GM23338 (cell line): ENCODE measurements around the gene NPC1L1. TPM values are rescaled to one million over a fixed set of nuclear protein-coding genes. Genes with fewer than 3 reads are reported as not detected.

ENCODE experiments used
- ATAC-seq: fragments of 200-7000 bp; cut with Tn5 transposase; 3 replicates; pipeline ENCODE4 v1.9.1; 2020
- DNase-seq: peaks from one replicate; pipeline ENCODE4 v3.0.0-alpha.2; 2015; ENCODE audit warnings: low spot score
- H2AFZ ChIP-seq: fragments of 200-600 bp; sonication (generic); 2 replicates; pipeline ENCODE4 v1.8.0; 2016; ENCODE audit warnings: antibody characterized with exemption, mild to moderate bottlenecking, moderate library complexity
- H3F3A ChIP-seq: fragments of 200-600 bp; sonication (generic); replicated peaks from 2 replicates; pipeline ENCODE4 v1.8.0; 2017; ENCODE audit warnings: antibody characterized with exemption, mixed run types, low read depth
- H3K27ac ChIP-seq: fragments of 200-600 bp; sonication (generic); 2 replicates; pipeline ENCODE4 v1.6.1; 2016; ENCODE audit warnings: low read depth
- H3K27me3 ChIP-seq: fragments of 200-600 bp; sonication (generic); 2 replicates; pipeline ENCODE4 v1.8.0; 2016; ENCODE audit warnings: mild to moderate bottlenecking, mixed run types, moderate library complexity; ENCODE audit not compliant: insufficient read depth
- H3K36me3 ChIP-seq: fragments of 200-600 bp; sonication (generic); 2 replicates; pipeline ENCODE4 v1.8.0; 2016; ENCODE audit warnings: mild to moderate bottlenecking; ENCODE audit not compliant: insufficient read depth
- H3K4me1 ChIP-seq: fragments of 200-600 bp; sonication (generic); 2 replicates; pipeline ENCODE4 v1.8.0; 2016; ENCODE audit warnings: mild to moderate bottlenecking, moderate library complexity; ENCODE audit not compliant: insufficient read depth
- H3K4me2 ChIP-seq: fragments of 200-600 bp; sonication (generic); 2 replicates; pipeline ENCODE4 v1.7.1; 2017; ENCODE audit warnings: mixed run types
- H3K4me3 ChIP-seq: fragments of 200-600 bp; sonication (generic); 2 replicates; pipeline ENCODE4 v1.6.1; 2016; ENCODE audit warnings: mixed run types
- H3K79me2 ChIP-seq: fragments of 200-600 bp; sonication (generic); replicated peaks from 2 replicates; pipeline ENCODE4 v1.8.0; 2017; ENCODE audit warnings: mild to moderate bottlenecking; ENCODE audit not compliant: insufficient read depth
- H3K9me2 ChIP-seq: fragments of 200-600 bp; sonication (generic); 2 replicates; pipeline ENCODE4 v1.8.0; 2017; ENCODE audit not compliant: insufficient read depth
- H4K20me1 ChIP-seq: fragments of 200-600 bp; sonication (generic); replicated peaks from 2 replicates; pipeline ENCODE4 v1.8.0; 2017; ENCODE audit warnings: mild to moderate bottlenecking; ENCODE audit not compliant: insufficient read depth
- H3K27ac Mint-ChIP-seq: 2 replicates; pipeline ENCODE4 v1.8.0; 2020; ENCODE audit warnings: inconsistent platforms, mild to moderate bottlenecking, moderate library complexity, mixed read lengths
- H3K27me3 Mint-ChIP-seq: 3 replicates; pipeline ENCODE4 v1.8.0; 2022; ENCODE audit warnings: low read depth, mild to moderate bottlenecking, moderate library complexity, mixed read lengths, inconsistent platforms; ENCODE audit not compliant: insufficient read depth, poor library complexity
- H3K36me3 Mint-ChIP-seq: 3 replicates; pipeline ENCODE4 v1.8.0; 2021; ENCODE audit warnings: low read depth, mild to moderate bottlenecking, inconsistent platforms, moderate library complexity, mixed read lengths
- H3K4me1 Mint-ChIP-seq: 3 replicates; pipeline ENCODE4 v1.8.0; 2020; ENCODE audit warnings: mild to moderate bottlenecking, inconsistent platforms, mixed read lengths
- H3K4me3 Mint-ChIP-seq: 3 replicates; pipeline ENCODE4 v1.8.0; 2021; ENCODE audit warnings: moderate library complexity, mild to moderate bottlenecking, inconsistent platforms, mixed read lengths
- H3K9me3 Mint-ChIP-seq: 3 replicates; pipeline ENCODE4 v1.8.0; 2020; ENCODE audit warnings: moderate library complexity, mild to moderate bottlenecking, inconsistent platforms, mixed read lengths
- CTCF ChIP-seq, 2 experiments: fragments of 200-600 bp in 1 of 2; sonication (generic) in 1 of 2; conservative IDR thresholded peaks; 2 replicates each; pipeline versions ENCODE4 v1.5.1 to v1.6.1; 2016 to 2017; ENCODE audit warnings: antibody characterized with exemption in 2 of 2, low read depth in 2 of 2, mild to moderate bottlenecking in 2 of 2, moderate library complexity in 1 of 2
- EZH2 ChIP-seq: fragments of 200-600 bp; sonication (generic); IDR thresholded peaks from one replicate; pipeline ENCODE4 v1.8.0; 2017; ENCODE audit warnings: antibody characterized with exemption, mild to moderate bottlenecking, low read depth; ENCODE audit not compliant: unreplicated experiment
- EZH2phosphoT487 ChIP-seq: fragments of 200-600 bp; sonication (generic); IDR thresholded peaks from one replicate; pipeline ENCODE4 v1.8.1; 2018; ENCODE audit warnings: antibody characterized with exemption; ENCODE audit not compliant: unreplicated experiment
- NANOG ChIP-seq: IDR thresholded peaks from 2 replicates; pipeline ENCODE4 v1.6.1; 2016; ENCODE audit warnings: antibody characterized with exemption, borderline replicate concordance
- ZNF331 ChIP-seq: fragments of 250-450 bp; sonication (Bioruptor Pico); IDR thresholded peaks from 2 replicates; pipeline ENCODE4 v1.5.0; 2020; ENCODE audit warnings: low read depth, mild to moderate bottlenecking, moderate library complexity
- polyA plus RNA-seq: library from polyadenylated mRNA; unstranded; fragments of >200 nt; fragmentation: Nextera tagmentation; extraction: Ambion mirVana; gene quantifications from 2 replicates; pipeline ENCODE4 v1.2.1, GENCODE V29; 2016
- total RNA-seq: library from RNA; depleted of rRNA; stranded (reverse); fragments of >200 nt; shearing (Covaris generic); gene quantifications from 2 replicates; pipeline ENCODE4 v1.2.3, GENCODE V29; 2014
- TF ChIP-seq, protein P1 (sequence below): IDR thresholded peaks from one replicate; pipeline ENCODE4 v1.6.1; 2018; ENCODE audit warnings: antibody characterized with exemption; ENCODE audit not compliant: unreplicated experiment
- TF ChIP-seq, protein P2 (sequence below): IDR thresholded peaks from 2 replicates; pipeline ENCODE4 v1.6.1; 2016; ENCODE audit warnings: antibody characterized with exemption

Gene NPC1L1
- total and polyA plus RNA-seq, 2 experiments from 2014 or later, result 0.03 TPM; not detected in 1

GRCh38 chr7:44473295-44473694 lies 67.8 kb downstream of the NPC1L1 start (continued):
- TF ChIP-seq, protein P1, sequence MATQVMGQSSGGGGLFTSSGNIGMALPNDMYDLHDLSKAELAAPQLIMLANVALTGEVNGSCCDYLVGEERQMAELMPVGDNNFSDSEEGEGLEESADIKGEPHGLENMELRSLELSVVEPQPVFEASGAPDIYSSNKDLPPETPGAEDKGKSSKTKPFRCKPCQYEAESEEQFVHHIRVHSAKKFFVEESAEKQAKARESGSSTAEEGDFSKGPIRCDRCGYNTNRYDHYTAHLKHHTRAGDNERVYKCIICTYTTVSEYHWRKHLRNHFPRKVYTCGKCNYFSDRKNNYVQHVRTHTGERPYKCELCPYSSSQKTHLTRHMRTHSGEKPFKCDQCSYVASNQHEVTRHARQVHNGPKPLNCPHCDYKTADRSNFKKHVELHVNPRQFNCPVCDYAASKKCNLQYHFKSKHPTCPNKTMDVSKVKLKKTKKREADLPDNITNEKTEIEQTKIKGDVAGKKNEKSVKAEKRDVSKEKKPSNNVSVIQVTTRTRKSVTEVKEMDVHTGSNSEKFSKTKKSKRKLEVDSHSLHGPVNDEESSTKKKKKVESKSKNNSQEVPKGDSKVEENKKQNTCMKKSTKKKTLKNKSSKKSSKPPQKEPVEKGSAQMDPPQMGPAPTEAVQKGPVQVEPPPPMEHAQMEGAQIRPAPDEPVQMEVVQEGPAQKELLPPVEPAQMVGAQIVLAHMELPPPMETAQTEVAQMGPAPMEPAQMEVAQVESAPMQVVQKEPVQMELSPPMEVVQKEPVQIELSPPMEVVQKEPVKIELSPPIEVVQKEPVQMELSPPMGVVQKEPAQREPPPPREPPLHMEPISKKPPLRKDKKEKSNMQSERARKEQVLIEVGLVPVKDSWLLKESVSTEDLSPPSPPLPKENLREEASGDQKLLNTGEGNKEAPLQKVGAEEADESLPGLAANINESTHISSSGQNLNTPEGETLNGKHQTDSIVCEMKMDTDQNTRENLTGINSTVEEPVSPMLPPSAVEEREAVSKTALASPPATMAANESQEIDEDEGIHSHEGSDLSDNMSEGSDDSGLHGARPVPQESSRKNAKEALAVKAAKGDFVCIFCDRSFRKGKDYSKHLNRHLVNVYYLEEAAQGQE, result no peak
- TF ChIP-seq EZH2phosphoT487 (no peak), CTCF (conservative IDR thresholded peaks at IDR 0.05; ENCODE audit: low read depth in 2 of 2) (no peak), ZNF331 (no peak)

DNA sequence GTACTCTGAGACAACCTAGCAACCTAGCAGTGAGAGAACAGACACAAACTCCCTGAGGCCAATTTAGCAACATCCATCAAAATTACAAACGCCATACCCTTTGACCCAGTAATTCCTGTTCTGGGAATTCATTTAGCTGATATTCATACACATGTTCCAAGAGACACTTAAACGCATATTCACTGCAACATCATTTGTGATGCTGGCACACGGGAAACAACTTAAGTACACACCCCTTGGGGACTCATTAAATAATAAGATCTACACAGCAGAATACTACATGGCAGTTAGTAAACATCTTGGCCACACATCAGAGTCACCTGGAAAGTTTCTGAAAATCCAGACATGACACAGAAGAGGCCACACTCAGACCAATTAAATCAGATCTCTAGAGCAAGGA lies 68.3 kb downstream of the NPC1L1 start:
- Histone ChIP-seq H3K27me3 (no peaks in the 10 kb centered on the region), H3K4me2 (no peak overlapping the region), H3K4me3 (no peak overlapping the region), H3K79me2 (peaks cover 85% of the 10 kb centered on the region), H3K9me2 (no peaks in the 10 kb centered on the region), H2AFZ (no peak overlapping the region), H3F3A (no peaks in the 10 kb centered on the region), H3K36me3 (peaks cover 4% of the 10 kb centered on the region), H3K4me1 (no peaks in the 10 kb centered on the region), H4K20me1 (peaks cover 41% of the 10 kb centered on the region), H3K27ac (no peak overlapping the region)
- Mint-ChIP-seq H3K27ac (no peak overlapping the region), H3K27me3 (no peaks in the 10 kb centered on the region), H3K4me3 (no peak overlapping the region), H3K36me3 (peaks cover 33% of the 10 kb centered on the region), H3K4me1 (no peaks in the 10 kb centered on the region), H3K9me3 (no peaks in the 10 kb centered on the region)
- no peak for ATAC-seq
- TF ChIP-seq, protein P2, sequence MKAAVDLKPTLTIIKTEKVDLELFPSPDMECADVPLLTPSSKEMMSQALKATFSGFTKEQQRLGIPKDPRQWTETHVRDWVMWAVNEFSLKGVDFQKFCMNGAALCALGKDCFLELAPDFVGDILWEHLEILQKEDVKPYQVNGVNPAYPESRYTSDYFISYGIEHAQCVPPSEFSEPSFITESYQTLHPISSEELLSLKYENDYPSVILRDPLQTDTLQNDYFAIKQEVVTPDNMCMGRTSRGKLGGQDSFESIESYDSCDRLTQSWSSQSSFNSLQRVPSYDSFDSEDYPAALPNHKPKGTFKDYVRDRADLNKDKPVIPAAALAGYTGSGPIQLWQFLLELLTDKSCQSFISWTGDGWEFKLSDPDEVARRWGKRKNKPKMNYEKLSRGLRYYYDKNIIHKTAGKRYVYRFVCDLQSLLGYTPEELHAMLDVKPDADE, result no peak
- TF ChIP-seq CTCF (conservative IDR thresholded peaks at IDR 0.05; ENCODE audit: low read depth in 2 of 2) (no peak), NANOG (no peak), ZNF331 (no peak), EZH2 (no peak)
- no peak for DNase-seq
